KOPT-K1 (cell line): ENCODE results near the gene SLC2A13.
"Not testable (repeated sequence)": the region's sequence is repeated elsewhere in the genome, so short reads cannot be mapped to it uniquely, and the experiment has no call there.

Experiments used
- H3K27ac ChIP-seq: fragments of 200-600 bp; sonication (generic); 2 replicates; pipeline ENCODE4 v1.5.1; 2016; ENCODE audit warnings: antibody characterized with exemption, mild to moderate bottlenecking, low read depth, low read length; ENCODE audit not compliant: poor library complexity, severe bottlenecking
- H3K36me3 ChIP-seq: fragments of 200-600 bp; sonication (generic); 2 replicates; pipeline ENCODE4 v1.5.1; 2017; ENCODE audit warnings: antibody characterized with exemption, mild to moderate bottlenecking, low read length, moderate library complexity; ENCODE audit not compliant: insufficient read depth
- H3K9me3 ChIP-seq: fragments of 200-600 bp; sonication (generic); 2 replicates; pipeline ENCODE4 v1.5.1; 2017; ENCODE audit warnings: antibody characterized with exemption, low read length, mild to moderate bottlenecking; ENCODE audit not compliant: insufficient read depth, poor library complexity, severe bottlenecking

SLC2A13 gene

DNA sequence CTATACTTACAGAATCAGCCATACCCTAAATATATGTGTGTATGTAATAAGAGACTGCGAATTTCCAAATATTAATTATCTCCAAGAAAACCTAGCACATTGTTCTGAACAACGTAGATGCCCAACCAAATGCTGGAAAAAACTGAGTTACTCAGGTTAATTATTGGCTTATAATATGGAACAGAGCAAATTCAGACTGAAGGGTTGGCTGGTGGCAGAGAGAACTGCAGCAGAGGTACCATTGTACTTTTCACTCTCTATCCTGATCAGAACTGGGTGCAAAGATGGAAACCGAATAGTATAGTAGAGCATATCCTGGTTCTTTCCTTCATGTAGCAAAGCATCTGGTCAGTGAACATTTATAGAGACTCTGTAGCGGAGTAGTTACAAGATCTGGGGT lies 185.7 kb downstream of the SLC2A13 start:
- Histone ChIP-seq H3K36me3 (no peaks in the 10 kb centered on the region), H3K27ac (no peak overlapping the region), H3K9me3 (no peaks in the 10 kb centered on the region)

DNA sequence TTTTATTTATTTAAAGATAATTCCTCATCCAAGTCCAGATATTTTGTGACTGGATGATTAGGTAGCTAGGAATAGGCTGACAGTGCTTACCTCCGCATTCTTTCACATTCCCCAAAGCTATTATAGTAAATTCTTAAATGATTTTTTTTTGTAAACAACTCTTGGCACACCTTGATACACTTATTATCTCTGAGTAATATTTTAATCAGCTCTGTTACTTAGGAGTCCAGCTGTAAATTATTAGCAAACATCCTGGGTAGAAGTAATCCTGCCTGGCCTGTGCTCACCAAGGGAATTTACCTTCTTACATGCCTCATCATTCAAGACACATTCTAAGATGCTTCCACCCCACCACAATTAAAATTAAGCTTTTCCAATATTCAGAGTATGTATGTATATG lies 186.1 kb downstream of the SLC2A13 start:
- no peak overlapping the region for H3K27ac ChIP-seq
- no peaks in the 10 kb centered on the region for H3K36me3 ChIP-seq
- H3K9me3 ChIP-seq = no peaks in the 10 kb centered on the region

DNA sequence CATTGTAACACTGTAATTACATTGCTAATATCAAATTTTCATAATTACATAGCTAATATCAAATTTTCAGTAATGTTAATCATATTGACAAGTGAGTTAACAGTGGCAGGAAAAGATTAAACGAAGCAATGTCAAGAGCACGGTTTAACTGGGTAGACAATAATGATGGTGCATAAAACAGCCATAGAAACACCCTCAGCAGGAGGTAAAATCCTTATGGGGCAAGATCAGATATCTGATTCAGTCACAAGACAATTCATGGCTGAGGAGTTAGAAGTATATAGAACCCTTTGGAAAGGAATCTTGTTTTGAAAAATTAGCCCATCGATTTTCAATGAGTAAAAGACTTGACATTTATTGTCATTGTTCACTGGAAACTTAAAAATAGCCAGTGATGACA lies 190.6 kb downstream of the SLC2A13 start:
- no peaks in the 10 kb centered on the region for H3K9me3 ChIP-seq

DNA sequence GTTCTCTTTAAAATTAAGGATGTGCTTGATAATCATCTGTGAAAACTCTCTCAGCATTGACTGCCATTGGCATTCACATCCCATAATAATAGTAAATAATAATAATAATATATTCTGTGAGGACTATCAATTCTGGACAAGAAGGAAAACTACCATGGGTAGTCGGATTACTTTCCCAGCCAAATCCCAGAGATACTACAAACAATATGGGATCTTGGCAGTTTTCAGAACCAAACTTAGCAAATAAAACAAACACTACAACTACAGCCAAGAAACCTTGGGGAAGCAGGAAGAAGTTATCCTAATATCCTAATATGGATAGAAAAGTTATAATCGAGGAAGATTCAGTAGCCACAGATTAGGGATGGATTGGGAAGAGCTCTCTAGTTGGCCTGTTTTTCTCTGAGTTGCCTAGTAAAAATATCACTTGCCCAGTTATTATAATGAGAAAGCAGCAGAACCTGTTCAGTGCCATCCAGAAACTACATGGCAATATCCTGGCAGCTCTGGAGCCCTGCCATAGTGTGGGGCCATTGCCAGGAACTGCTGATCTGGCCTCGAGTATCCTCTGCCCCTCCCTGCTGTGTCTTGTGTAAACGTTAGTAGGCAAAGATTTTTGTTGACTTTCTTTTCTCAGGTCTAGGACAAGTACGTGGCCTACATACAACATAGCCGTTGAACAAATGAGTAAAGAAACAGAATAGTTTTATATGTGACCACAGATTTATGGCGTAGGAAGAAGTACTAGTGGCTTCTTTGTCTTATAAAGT lies 193.5 kb downstream of the SLC2A13 start:
- Histone ChIP-seq H3K27ac (no peak overlapping the region), H3K9me3 (no peaks in the 10 kb centered on the region), H3K36me3 (no peaks in the 10 kb centered on the region)

More for the DNA sequence above, 190.6 kb downstream of the SLC2A13 start:
- Histone ChIP-seq H3K36me3 (no peaks in the 10 kb centered on the region), H3K27ac (no peak overlapping the region)

DNA sequence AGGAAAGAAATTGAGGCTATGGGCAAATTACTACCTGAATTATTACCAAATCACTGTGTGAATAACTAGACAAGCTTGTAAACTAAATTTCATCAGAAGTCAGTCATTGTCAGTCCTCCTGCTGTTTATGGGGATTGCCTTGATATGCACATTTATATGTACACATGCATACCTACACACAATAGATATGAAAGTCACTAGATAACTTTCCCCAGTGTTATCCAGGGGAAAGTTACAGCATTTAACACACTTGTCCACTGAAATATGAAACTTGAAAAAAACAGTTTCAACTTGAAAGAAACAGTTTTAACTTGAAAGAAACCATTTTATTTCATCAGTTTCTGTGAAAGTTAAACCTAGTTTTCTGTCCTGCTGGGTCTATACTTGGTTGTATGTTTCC lies 199.6 kb downstream of the SLC2A13 start:
- no peaks in the 10 kb centered on the region for H3K36me3 ChIP-seq
- no peak overlapping the region for H3K27ac ChIP-seq

DNA sequence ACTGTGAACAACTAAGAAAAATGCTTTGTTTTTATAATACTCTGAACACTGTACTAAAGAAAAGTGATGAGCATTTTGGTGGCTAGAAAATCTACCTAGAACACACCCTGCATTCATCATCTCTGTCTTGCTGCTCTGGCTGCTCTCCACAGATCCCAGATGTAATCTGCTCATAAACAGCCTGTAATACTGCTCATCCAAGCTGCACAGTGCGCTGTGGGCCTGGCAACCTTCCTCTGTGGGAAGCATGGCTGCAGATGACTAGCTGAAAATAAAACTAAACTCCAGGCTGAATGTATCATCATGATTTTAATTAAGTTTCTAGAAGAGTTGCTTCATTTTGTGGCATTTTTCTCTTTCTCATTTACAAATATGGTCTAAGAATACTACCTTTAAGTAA lies 200.7 kb downstream of the SLC2A13 start:
- no peaks in the 10 kb centered on the region for H3K36me3 ChIP-seq
- no peak overlapping the region for H3K27ac ChIP-seq
- H3K9me3 ChIP-seq = no peaks in the 10 kb centered on the region

More for the DNA sequence above, 199.6 kb downstream of the SLC2A13 start:
- H3K9me3 ChIP-seq = no peaks in the 10 kb centered on the region

DNA sequence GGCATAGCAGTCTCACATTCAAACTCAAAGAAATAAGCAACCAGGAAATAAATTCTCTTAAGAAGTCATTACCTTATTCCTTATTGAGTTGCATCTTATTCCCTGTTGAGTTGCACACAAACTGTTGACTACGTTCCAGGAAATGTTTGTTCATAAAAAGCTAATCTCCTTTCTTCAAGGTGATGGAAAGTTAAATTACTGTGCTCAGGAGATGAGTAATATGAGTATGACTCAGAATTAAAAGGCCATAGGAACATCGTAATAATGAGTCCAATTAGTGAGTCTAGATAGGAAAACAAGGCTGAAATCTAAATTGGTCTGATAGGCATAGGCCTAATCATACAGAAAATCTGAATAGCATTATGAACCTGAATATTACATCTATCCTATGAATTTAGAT lies 203.1 kb downstream of the SLC2A13 start:
- no peak overlapping the region for H3K27ac ChIP-seq
- H3K36me3 ChIP-seq = no peaks in the 10 kb centered on the region
- H3K9me3 ChIP-seq = no peaks in the 10 kb centered on the region

DNA sequence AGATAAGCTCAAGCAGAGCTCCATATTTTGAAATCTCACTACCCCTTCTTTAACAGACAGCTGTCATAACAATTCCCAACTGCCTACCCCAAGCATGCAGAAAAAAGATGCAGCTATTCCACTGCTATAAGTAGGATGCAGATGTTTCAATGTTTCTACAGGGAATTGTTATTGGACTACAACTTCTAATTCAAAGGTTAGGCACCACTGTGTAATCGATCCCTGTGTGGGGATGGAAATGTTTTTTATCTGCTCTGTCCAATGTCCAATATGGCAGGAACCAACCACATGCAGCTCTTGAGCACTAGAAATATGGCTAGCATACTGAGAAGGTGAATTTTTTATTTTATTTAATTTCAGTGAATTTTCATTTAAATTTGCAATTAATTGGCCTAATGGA lies 208.6 kb downstream of the SLC2A13 start:
- H3K9me3 ChIP-seq = no peaks in the 10 kb centered on the region
- H3K27ac ChIP-seq = no peak overlapping the region
- H3K36me3 ChIP-seq = no peaks in the 10 kb centered on the region

DNA sequence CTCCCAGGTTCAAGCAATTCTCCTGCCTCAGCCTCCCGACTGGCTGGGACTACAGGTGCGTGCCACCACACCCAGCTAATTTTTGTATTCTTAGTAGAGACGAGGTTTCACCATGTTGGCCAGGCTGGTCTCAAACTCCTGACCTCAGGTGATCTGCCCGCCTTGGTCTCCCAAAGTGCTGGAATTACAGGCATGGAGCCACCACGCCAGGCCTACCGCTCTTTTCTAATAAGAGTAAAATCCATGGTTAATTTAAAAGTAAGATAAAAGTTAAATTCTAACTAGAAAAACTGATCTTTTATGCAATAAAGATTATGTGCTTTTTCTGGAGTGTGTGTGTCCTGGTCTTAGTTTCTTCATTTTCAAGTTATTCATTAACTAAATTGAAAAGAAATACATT lies 212.5 kb downstream of the SLC2A13 start:
- not testable (repeated sequence) for H3K9me3 ChIP-seq, H3K36me3 ChIP-seq, H3K27ac ChIP-seq

DNA sequence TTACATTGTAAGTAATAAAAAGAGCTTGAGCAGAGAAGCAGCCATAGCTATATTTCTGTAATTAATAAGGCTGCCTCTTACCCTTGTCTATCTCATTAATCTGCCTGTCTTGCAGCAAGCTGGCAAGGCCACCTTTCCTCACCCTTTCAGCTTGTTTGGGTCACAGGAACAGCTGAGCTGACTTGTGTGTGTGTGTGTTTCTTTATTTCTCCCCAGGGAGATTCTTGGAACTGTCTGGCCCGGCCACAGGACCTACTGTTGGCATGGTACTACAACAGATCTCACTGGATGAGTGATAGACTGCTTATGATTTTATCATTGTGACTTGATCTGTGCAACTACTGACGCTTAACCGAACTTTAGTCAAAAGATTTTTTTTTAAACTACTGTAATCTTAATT lies 213.7 kb downstream of the SLC2A13 start:
- Histone ChIP-seq H3K27ac (no peak overlapping the region), H3K36me3 (no peaks in the 10 kb centered on the region), H3K9me3 (no peaks in the 10 kb centered on the region)

DNA sequence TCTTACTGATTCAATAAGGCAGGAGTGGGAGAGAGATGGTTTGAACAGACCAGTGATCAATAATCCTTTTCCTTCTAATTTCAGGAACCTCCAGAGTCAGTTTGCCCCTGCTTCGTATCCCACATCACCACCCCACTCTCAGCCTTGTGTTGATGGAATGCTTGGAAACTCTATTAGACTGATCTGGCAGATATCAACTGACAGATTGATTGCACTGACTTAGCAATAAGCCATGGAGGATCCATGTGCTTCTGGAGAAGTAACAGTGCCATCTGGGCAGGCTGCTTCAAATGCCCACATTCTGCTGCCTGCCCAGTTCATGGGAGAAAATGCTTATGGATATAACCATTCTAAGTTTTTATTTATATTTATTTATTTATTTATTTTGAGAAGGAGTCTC lies 218.0 kb downstream of the SLC2A13 start:
- H3K36me3 ChIP-seq = no peaks in the 10 kb centered on the region
- no peaks in the 10 kb centered on the region for H3K9me3 ChIP-seq
- no peak overlapping the region for H3K27ac ChIP-seq

DNA sequence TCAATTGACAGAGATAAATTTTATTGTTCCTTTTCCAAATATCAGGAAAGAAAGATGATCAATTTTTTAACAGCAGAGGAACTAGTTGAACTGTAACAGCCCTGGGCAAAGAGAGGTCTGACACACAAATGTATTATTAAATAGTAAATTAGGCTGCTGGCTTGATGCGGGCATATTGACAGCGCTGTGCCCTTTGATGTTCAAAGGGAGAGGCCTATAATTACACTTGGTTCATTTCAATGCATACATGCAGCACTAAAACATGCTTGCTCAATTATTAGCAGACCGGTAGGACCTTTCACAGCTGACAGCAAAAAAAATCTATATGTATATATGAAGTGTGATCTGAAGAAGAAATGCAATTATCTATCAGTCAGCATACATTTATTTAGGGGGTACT lies 219.8 kb downstream of the SLC2A13 start:
- Histone ChIP-seq H3K27ac (no peak overlapping the region), H3K9me3 (no peaks in the 10 kb centered on the region), H3K36me3 (no peaks in the 10 kb centered on the region)

DNA sequence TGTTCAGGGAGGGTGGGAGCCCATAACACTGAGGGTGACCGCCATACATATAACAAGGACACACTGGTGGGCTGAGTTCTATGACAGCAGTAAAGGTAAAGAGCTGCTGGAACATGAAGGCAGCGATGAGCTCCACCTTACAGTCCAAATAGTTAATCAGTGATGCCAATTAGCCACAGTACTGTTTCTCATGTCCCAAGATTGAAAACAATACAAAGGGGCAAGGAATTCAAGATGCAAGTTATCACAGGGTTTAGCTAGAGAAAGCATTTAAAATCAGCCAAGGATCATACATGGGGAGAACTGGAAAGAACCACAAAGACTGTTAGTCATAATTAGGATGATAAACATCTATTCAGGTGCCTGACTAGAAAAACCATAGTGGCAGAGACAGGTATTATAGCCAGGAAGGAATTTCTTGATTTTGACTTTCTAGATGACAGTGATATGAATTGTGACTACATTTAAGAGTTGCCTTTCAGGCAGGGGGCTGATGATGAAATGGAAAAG lies 221.2 kb downstream of the SLC2A13 start:
- Histone ChIP-seq H3K27ac (no peak overlapping the region), H3K36me3 (no peaks in the 10 kb centered on the region), H3K9me3 (peaks cover 4% of the 10 kb centered on the region)

DNA sequence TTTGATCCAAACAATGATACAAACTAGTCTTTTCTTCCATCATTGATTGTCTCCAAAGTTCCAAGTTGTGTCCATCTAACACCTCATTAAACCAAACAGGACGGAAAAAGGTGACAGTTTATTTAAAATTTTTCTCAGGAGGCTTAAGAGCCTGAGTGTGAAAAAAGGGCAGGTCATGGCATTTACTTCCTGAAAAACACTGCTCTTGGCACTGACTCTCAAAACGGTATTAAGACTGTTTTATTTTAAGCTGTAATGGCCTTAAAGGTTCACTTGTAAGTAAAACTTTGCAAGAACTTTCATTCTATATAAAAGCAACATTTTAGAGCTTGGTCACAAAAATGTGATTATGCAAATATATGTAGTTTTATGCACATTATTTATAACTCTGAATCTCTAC lies 222.5 kb downstream of the SLC2A13 start:
- Histone ChIP-seq H3K9me3 (peaks cover 17% of the 10 kb centered on the region), H3K36me3 (no peaks in the 10 kb centered on the region), H3K27ac (no peak overlapping the region)

DNA sequence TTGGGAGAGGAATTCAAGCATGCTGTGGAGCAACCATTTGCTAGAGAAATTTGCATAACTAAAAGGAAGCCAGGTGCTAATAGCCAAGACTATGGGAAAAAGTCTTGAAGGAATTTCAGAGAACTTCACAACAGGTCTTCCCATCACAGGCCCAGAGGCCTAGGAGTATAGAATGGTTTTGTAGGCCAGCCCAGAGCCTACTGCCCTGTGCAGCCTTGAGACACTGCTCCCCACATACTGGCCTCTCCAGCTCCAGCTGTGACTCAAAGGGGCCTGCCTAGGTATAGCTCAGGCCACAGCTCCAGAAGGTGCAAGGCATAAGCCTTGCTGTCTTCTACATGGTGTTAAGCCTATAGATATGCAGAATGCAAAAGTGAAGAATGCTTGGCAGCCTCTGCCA lies 227.1 kb downstream of the SLC2A13 start:
- Histone ChIP-seq H3K27ac (no peak overlapping the region), H3K9me3 (peaks cover 29% of the 10 kb centered on the region), H3K36me3 (no peaks in the 10 kb centered on the region)

DNA sequence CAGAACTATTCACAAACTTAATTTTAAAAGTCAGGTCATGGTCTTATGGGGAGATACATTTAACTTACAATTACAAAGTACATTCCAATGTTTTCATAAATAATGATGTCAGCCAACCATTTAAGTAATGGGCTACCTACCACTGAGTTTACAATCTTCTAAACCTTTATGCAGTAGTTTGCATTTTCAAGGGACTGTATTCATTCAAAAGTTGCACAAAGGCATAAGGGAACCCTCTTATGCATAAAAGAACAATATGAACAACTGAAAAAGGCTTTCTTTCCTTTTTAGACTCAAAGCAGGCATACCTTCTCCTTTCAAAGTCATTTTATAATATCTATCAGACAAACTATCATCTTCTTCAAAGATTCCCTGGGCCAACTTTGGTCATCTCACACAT lies 230.2 kb downstream of the SLC2A13 start:
- Histone ChIP-seq H3K9me3 (peaks cover 29% of the 10 kb centered on the region), H3K27ac (no peak overlapping the region)

More for the DNA sequence above, 230.2 kb downstream of the SLC2A13 start:
- H3K36me3 ChIP-seq = no peaks in the 10 kb centered on the region
